ENCODE data around the gene HIPK3.
"Not testable (repeated sequence)": the region's sequence is repeated elsewhere in the genome, so short reads cannot be mapped to it uniquely, and the experiment has no call there.

HIPK3 gene

DNA sequence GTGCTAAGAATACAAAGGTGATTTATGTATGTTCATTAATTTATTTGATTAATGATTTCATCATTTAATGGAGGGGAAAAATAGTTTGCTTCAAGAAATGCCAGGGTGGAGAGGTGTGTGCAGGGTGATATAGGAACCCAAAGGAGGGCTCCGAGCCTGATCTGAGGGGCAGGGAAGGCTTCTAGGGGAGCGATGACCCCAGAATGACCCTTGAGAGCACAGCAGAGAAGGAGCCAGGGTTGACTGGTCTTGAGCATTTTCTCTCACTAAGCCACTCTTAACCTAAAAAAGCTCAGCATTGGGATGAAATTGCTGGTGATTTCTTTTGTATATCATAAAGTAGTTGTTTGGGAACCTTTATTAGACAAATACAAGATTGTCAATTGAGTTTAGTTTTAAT, 35.1 kb downstream of the HIPK3 start:
- in situ Hi-C loops (cut with HindIII; ENCODE audit: low pct_unique_long_range_greater_than_20kb, low sequenced_read_pairs), result no loop called here
- TF ChIP-seq JUND (IDR thresholded peaks at IDR 0.05; ENCODE audit: low read depth), result no peak
- DNase-seq (ENCODE audit: low read depth in 1 of 2, low spot score in 1 of 2), result no peak

DNA sequence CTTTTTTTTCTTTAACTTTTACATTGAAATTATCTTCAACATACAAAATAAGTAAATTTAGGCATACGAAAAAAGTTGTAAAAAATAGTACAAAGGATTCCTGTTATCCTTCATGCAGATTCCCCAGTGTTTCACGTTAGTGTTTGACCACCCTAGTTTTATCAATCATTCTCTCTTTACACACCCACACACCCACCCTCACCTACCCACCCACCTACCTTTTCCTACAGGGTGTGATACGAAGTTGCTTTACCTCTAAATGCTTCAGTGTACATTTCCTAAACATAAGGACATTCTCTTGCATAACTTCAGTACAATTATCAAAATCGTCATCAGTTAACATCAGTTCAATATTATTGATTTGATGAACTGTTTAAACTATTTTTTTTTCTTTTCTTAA, 37.0 kb downstream of the HIPK3 start:
- in situ Hi-C loops (cut with HindIII; ENCODE audit: low pct_unique_long_range_greater_than_20kb, low sequenced_read_pairs), result no loop called here
- DNase-seq (ENCODE audit: low read depth in 1 of 2, low spot score in 1 of 2), result no peak
- no peak for TF ChIP-seq JUND (IDR thresholded peaks at IDR 0.05; ENCODE audit: low read depth)

DNA sequence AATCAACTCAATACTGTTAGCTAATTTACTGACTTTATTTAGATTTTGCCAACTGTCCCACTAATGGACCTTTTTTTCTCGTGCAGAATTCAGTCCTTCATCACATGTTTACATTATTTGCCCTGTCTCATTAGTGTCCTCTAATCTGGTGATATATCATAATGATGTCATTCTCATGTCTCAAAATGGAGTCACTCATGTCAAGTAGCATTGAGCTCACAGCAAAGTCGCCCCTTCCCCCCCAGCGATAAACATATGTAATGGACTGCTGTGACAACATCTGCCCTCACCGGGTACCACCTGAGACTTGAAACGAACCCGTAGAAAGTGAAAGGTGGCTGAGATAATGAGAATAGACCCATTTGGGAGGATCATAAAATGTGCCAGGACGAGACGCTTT, 37.6 kb downstream of the HIPK3 start:
- no peak for DNase-seq (ENCODE audit: low read depth in 1 of 2, low spot score in 1 of 2)
- in situ Hi-C loops (cut with HindIII; ENCODE audit: low pct_unique_long_range_greater_than_20kb, low sequenced_read_pairs), result no loop called here
- TF ChIP-seq JUND (IDR thresholded peaks at IDR 0.05; ENCODE audit: low read depth), result no peak

DNA sequence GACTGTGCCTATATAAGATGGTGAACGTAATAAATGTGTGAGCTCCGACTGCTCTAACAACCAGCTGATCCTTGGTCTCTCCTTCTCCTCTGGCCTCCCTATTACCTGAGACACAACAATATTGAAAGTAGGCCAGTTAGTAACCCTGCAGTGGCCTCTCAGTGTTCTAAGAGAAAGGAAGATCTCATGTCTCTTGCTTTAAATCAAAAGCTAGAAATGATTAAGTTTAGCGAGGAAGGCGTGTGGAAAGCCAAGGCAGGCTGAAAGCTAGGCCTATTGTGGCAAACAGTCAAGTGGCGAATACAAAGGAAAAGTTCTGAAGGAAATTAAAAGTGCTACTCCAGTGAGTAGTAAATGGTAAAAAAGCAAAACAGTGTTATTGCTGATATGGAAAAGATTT, 39.5 kb downstream of the HIPK3 start:
- in situ Hi-C loops (cut with HindIII; ENCODE audit: low pct_unique_long_range_greater_than_20kb, low sequenced_read_pairs), result no loop called here
- no peak for DNase-seq (ENCODE audit: low read depth in 1 of 2, low spot score in 1 of 2)
- no peak for TF ChIP-seq JUND (IDR thresholded peaks at IDR 0.05; ENCODE audit: low read depth)

- DNase-seq (ENCODE audit: low read depth in 1 of 2, low spot score in 1 of 2), result no peak
- no peak for TF ChIP-seq JUND (IDR thresholded peaks at IDR 0.05; ENCODE audit: low read depth)
- in situ Hi-C loops (cut with HindIII; ENCODE audit: low pct_unique_long_range_greater_than_20kb, low sequenced_read_pairs), result no loop called here
These were observed 46.4 kb downstream of the HIPK3 start for GRCh38 chr11:33303541-33303940.

GRCh38 chr11:33306821-33307220, 49.6 kb downstream of the HIPK3 start:
- DNase-seq (ENCODE audit: low read depth in 1 of 2, low spot score in 1 of 2); in situ Hi-C loops (cut with HindIII; ENCODE audit: low pct_unique_long_range_greater_than_20kb, low sequenced_read_pairs): not testable (repeated sequence)

DNA sequence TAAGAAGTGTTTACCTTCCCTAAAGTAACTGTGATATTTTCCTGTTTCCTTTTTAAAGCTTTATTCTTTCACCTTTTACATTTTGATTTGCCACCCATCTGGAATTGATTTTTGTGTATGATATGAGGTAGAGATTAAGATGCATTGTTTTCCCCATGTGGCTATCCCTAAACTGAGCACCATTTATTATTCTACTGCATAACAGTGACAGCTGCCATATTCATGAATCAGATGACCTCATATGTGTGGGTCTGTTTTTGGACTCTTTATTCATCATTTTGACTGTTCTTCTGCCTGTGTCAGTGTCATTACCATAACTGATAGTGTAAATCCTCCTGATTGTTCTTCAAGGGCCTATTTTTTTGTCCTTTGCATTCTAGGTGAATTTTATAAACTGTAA, 50.8 kb downstream of the HIPK3 start:
- no peak for DNase-seq (ENCODE audit: low read depth in 1 of 2, low spot score in 1 of 2)
- TF ChIP-seq JUND (IDR thresholded peaks at IDR 0.05; ENCODE audit: low read depth), result no peak
- in situ Hi-C loops (cut with HindIII; ENCODE audit: low pct_unique_long_range_greater_than_20kb, low sequenced_read_pairs), result no loop called here

GRCh38 chr11:33309118-33309517, 51.9 kb downstream of the HIPK3 start:
- in situ Hi-C loops (cut with HindIII; ENCODE audit: low pct_unique_long_range_greater_than_20kb, low sequenced_read_pairs), result no loop called here
- DNase-seq (ENCODE audit: low read depth in 1 of 2, low spot score in 1 of 2), result no peak
- TF ChIP-seq JUND (IDR thresholded peaks at IDR 0.05; ENCODE audit: low read depth), result no peak

DNA sequence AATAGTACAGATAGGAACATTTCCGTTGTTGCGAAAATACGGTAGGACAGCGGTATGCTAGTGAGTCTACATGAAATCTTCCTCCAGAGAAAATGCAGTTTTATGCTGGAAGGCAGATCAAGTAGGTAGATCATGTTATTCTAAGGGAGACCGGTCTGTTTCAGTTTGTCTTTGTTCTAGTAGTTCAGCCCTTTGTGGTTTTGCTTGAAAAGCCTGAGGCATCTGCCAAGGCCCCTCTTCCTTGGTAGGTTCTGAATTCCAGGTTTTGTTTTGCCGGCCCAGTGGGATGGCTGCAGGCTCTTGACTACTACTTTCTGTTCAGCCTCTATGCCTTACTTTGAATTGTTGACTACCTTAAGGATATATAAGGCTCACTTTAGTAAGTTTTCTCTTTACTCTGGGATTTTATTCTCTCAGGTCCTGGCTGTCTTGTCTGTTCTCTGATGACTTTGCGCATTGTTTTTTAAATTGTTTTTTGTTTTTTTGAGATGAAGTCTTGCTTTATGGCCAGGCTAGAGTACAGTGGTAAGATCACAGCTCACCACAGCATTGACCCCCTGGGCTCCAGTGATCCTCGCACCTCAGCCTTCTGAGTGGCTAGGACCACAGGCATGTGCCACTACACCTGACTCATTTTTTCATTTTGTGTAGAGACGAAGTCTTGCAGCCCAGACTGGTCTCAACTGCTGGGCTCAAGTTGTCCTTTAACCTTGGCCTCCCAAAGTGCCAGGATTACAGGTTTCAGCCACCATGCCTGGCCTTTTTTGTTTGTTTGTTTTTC, 53.7 kb downstream of the HIPK3 start:
- TF ChIP-seq JUND (IDR thresholded peaks at IDR 0.05; ENCODE audit: low read depth), result no peak
- DNase-seq (ENCODE audit: low read depth in 1 of 2, low spot score in 1 of 2), result peak in 1 of 2 experiments; percentile 57
- in situ Hi-C loops (cut with HindIII; ENCODE audit: low pct_unique_long_range_greater_than_20kb, low sequenced_read_pairs), result no loop called here

- in situ Hi-C loops (cut with HindIII; ENCODE audit: low pct_unique_long_range_greater_than_20kb, low sequenced_read_pairs), result no loop called here
- DNase-seq (ENCODE audit: low read depth in 1 of 2, low spot score in 1 of 2), result no peak
- TF ChIP-seq JUND (IDR thresholded peaks at IDR 0.05; ENCODE audit: low read depth), result no peak
These were observed 54.5 kb downstream of the HIPK3 start for GRCh38 chr11:33311680-33312079.

DNA sequence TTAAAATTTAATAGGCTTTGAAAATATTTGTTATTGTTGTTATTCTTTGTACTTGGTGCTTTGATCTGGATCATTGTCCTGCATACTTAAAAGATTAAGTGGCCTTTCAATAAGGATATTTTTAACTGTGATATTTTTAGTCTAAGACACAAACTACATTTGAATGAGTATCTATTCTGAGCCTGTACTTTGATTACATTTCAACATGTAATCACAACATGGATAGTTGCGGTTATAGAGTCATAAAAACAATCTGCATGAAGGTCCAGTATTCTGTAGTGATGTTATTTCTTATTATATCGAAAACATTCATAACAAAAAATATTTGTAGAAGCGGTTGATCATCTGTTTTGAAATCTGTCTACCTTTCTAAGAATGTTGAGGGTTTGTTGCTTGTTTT, 58.6 kb downstream of the HIPK3 start:
- no peak for TF ChIP-seq JUND (IDR thresholded peaks at IDR 0.05; ENCODE audit: low read depth)
- no peak for DNase-seq (ENCODE audit: low read depth in 1 of 2, low spot score in 1 of 2)
- in situ Hi-C loops (cut with HindIII; ENCODE audit: low pct_unique_long_range_greater_than_20kb, low sequenced_read_pairs), result no loop called here

DNA sequence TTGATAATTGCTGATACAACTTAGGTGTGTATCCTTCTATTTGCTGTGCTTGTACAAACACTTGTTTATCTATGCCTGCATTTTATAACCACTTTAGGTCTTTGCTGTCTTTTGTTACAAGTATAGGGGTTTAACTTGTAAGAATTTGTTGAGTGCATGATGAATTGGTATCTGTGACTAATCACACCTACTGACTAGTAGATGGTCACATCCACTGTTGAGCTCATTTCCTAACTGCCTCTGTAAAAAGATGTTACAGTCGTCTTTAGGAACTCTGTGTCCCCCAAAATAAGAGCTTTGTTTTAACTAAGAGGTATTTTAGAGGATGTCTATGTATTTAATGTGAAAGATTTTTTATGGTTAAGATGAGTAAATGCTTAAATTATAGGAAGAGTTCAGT, 60.5 kb downstream of the HIPK3 start:
- TF ChIP-seq JUND (IDR thresholded peaks at IDR 0.05; ENCODE audit: low read depth), result no peak
- no peak for DNase-seq (ENCODE audit: low read depth in 1 of 2, low spot score in 1 of 2)
- in situ Hi-C loops (cut with HindIII; ENCODE audit: low pct_unique_long_range_greater_than_20kb, low sequenced_read_pairs), result no loop called here

GRCh38 chr11:33320016-33320813, 63.0 kb downstream of the HIPK3 start:
- no peak for TF ChIP-seq JUND (IDR thresholded peaks at IDR 0.05; ENCODE audit: low read depth)
- in situ Hi-C loops (cut with HindIII; ENCODE audit: low pct_unique_long_range_greater_than_20kb, low sequenced_read_pairs), result no loop called here
- DNase-seq (ENCODE audit: low read depth in 1 of 2, low spot score in 1 of 2), result no peak

Measured in T47D (cell line).